A172 (cell line): ENCODE measurements around the gene KCTD19. TPM values are rescaled to one million over a fixed set of nuclear protein-coding genes. Genes with fewer than 3 reads are reported as not detected.
"Not testable (repeated sequence)": the region's sequence is repeated elsewhere in the genome, so short reads cannot be mapped to it uniquely, and the experiment has no call there.

Source experiments
- DNase-seq: peaks from one replicate; pipeline ENCODE4 v3.0.0-alpha.2; 2015; ENCODE audit warnings: low spot score
- total RNA-seq: library from RNA; depleted of rRNA; stranded (reverse); fragments of >200 nt; shearing (Covaris generic); gene quantifications from 2 replicates; pipeline ENCODE4 v1.2.3, GENCODE V29; 2014; rRNA removed

The KCTD19 gene
- not detected in 2 replicates for total RNA-seq

- DNase-seq = no peak
Observed at GRCh38 chr16:67326472-67327309, at the start of gene KCTD19, which contains the start of gene LRRC36. Gene KCTD19 (minus strand): TSS chr16:67326741. CDS start chr16:67326707, 34 bp downstream. Gene LRRC36 (plus strand): TSS chr16:67326815. CDS start chr16:67326863, 48 bp downstream.

GRCh38 chr16:67376012-67376411 is 49.5 kb upstream of the KCTD19 start:
- DNase-seq = not testable (repeated sequence)

GRCh38 chr16:67372664-67373063 is 46.1 kb upstream of the KCTD19 start:
- peak; percentile 30 for DNase-seq

- no peak for DNase-seq
Observed at GRCh38 chr16:67370661-67371060, 44.1 kb upstream of the KCTD19 start.

- no peak for DNase-seq
Observed at GRCh38 chr16:67364600-67365235, 38.2 kb upstream of the KCTD19 start.

- no peak for DNase-seq
Observed at GRCh38 chr16:67361038-67361437, 34.5 kb upstream of the KCTD19 start.

GRCh38 chr16:67359540-67360269 is 33.2 kb upstream of the KCTD19 start:
- DNase-seq = not testable (repeated sequence)

GRCh38 chr16:67357561-67357960 is 31.0 kb upstream of the KCTD19 start:
- DNase-seq = no peak

GRCh38 chr16:67356396-67356795 is 29.9 kb upstream of the KCTD19 start:
- DNase-seq = no peak

GRCh38 chr16:67352463-67352862 is 25.9 kb upstream of the KCTD19 start:
- not testable (repeated sequence) for DNase-seq

- DNase-seq = no peak
Observed at GRCh38 chr16:67350324-67350723, 23.8 kb upstream of the KCTD19 start.

GRCh38 chr16:67349172-67349571 is 22.6 kb upstream of the KCTD19 start:
- DNase-seq = peak; percentile 32

- DNase-seq = no peak
Observed at GRCh38 chr16:67346341-67346740, 19.8 kb upstream of the KCTD19 start.

GRCh38 chr16:67345401-67345800 is 18.9 kb upstream of the KCTD19 start:
- no peak for DNase-seq

GRCh38 chr16:67342616-67343015 is 16.1 kb upstream of the KCTD19 start:
- no peak for DNase-seq

GRCh38 chr16:67341250-67341649 is 14.7 kb upstream of the KCTD19 start:
- DNase-seq = no peak

GRCh38 chr16:67339453-67339852 is 12.9 kb upstream of the KCTD19 start:
- DNase-seq = peak; percentile 34

- DNase-seq = no peak
Observed at GRCh38 chr16:67336648-67337047, 10.1 kb upstream of the KCTD19 start.

GRCh38 chr16:67336116-67336515 is 9.6 kb upstream of the KCTD19 start:
- DNase-seq = no peak

GRCh38 chr16:67333315-67333714 is 6.8 kb upstream of the KCTD19 start:
- no peak for DNase-seq

- DNase-seq = no peak
Observed at GRCh38 chr16:67329901-67330300, 3.4 kb upstream of the KCTD19 start.

- DNase-seq = no peak
Observed at GRCh38 chr16:67327743-67328142, 1.2 kb upstream of the KCTD19 start.
